Mononuclear cell (primary cell): ENCODE measurements around the gene SH3BGR. TPM values are rescaled to one million over a fixed set of nuclear protein-coding genes. Genes with fewer than 3 reads are reported as not detected.
"Not testable (repeated sequence)": the region's sequence is repeated elsewhere in the genome, so short reads cannot be mapped to it uniquely, and the experiment has no call there.

ENCODE experiments used
- H3K27me3 ChIP-seq: 2 replicates; pipeline ENCODE4 v1.6.0; 2011; ENCODE audit warnings: low read length, control low read depth; ENCODE audit not compliant: insufficient read depth
- H3K4me1 ChIP-seq: 2 replicates; pipeline ENCODE4 v1.5.1; 2011; ENCODE audit warnings: mild to moderate bottlenecking, low read length, control low read depth; ENCODE audit not compliant: insufficient read depth
- H3K4me3 ChIP-seq: 2 replicates; pipeline ENCODE4 v1.5.1; 2011; ENCODE audit warnings: mild to moderate bottlenecking, low read length, moderate library complexity
- H3K9me3 ChIP-seq: 2 replicates; pipeline ENCODE4 v1.5.1; 2011; ENCODE audit warnings: low read depth, mild to moderate bottlenecking, control low read depth, low read length
- total RNA-seq: library from RNA; depleted of rRNA; stranded (reverse); fragments of >200 nt; gene quantifications from one replicate; pipeline ENCODE4 v1.2.3, GENCODE V29; 2012

Gene SH3BGR
- total RNA-seq, 1 donor: not detected

DNA sequence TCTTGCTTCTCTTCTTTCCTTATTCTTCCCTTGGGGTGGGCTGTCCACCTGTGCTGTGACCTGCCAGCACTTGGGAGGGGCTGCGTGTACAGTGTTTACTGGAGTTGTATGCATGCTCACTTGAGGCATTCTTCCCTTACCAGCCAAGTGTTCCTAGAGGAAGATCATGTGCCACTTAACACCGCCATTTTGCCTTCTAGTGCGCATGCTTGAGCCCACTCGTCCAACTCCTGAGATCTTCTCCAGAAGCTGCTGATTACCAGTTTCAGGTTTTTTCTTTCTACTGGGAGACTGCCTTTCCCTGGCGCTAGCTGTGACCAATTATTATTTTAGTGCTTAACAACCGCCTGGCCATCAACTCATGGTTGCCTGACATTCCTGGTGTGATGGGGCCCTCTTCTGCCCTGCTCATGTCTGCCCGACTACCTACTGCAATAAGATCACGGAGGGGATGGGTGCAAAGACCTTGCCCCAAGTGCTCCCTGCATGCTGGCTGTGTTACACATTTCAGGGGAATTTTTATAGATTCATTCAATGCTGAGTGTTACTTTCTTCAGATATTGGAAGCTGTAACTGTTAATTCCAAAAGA lies 86.8 kb downstream of the SH3BGR start:
- H3K9me3 ChIP-seq: no peaks in the 10 kb centered on the region

DNA sequence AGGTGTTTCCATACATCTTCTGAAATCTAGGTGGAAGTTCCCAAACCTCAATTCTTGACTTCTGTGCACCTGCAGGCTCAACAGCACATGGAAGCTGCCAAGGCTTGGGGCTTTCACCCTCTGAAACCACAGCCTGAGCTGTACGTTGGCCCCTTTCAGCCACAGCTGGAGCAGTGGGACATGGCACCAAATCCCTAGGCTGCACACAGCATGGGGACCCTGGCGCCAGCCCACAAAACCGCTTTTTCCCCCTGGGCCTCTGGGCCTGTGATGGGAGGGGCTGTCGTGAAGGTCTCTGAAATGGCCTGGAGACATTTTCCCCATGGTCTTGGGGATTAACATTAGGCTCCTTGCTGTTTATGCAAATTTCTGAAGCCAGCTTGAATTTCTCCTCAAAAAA lies 88.6 kb downstream of the SH3BGR start:
- not testable (repeated sequence) for H3K9me3 ChIP-seq, H3K4me3 ChIP-seq, H3K4me1 ChIP-seq

More for the DNA sequence above, 86.8 kb downstream of the SH3BGR start:
- Histone ChIP-seq H3K27me3 (no peaks in the 10 kb centered on the region), H3K4me3 (no peak overlapping the region), H3K4me1 (no peaks in the 10 kb centered on the region)

DNA sequence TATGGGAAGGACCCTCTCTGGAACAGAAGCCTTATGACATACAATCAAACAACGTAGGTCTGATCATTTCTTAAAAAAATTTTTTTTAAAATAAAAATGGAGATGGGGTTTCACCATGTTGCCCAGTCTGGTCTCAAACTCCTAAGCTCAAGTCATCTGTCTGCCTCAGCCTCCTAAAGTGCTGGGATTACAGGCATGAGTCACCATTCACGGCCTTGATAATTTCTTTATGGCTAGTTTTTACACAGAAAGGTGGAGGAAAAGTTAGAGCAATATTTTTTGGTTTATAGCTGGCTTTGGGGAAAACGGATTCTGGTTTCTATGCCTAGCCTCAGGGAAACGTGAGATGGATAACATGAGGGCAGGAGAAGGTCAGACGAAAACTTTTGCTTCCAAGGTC lies 91.0 kb downstream of the SH3BGR start:
- Histone ChIP-seq H3K27me3 (no peaks in the 10 kb centered on the region), H3K9me3 (no peaks in the 10 kb centered on the region), H3K4me1 (no peaks in the 10 kb centered on the region), H3K4me3 (no peak overlapping the region)

More for the DNA sequence above, 88.6 kb downstream of the SH3BGR start:
- H3K27me3 ChIP-seq: not testable (repeated sequence)

DNA sequence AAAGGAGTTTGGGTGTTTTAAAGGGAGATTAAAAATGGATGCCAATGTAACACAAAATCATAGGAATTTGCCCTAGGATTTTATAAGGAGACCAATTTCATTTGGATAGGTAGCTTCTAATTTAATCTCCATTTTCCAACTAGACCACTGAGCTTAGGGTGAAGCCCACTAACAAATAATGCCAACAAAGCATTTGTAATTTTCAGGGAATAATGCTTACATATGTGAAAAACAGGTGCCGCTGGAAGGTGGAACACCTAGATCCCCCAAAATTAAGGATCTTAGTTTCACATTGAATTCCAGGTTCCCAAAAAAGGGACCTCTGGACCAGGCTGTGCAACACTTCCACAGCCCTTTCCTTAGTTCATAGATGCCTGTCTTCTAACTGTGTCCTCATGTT lies 94.8 kb downstream of the SH3BGR start:
- Histone ChIP-seq H3K27me3 (no peaks in the 10 kb centered on the region), H3K4me1 (no peaks in the 10 kb centered on the region), H3K9me3 (no peaks in the 10 kb centered on the region), H3K4me3 (no peak overlapping the region)

DNA sequence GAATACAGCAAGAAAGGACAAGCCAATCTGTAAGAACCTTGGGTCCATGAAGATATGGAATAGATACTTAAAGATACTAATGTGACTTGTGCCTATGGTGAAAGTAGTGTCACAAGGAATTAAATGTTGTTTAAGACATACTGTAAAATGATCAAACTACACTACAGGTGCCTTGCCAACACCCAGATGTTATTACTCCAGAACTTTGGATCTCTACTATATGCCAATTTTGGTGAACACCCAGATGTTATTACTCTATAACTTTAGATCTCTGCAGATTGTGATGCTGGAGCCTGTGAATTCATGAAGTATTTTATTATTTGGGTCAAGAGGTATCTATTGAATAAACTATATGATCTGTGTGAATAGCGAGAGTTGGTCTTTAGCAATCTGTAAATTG lies 101.1 kb downstream of the SH3BGR start:
- H3K4me1 ChIP-seq: no peaks in the 10 kb centered on the region
- no peaks in the 10 kb centered on the region for H3K27me3 ChIP-seq
- no peak overlapping the region for H3K4me3 ChIP-seq
- H3K9me3 ChIP-seq: no peaks in the 10 kb centered on the region

DNA sequence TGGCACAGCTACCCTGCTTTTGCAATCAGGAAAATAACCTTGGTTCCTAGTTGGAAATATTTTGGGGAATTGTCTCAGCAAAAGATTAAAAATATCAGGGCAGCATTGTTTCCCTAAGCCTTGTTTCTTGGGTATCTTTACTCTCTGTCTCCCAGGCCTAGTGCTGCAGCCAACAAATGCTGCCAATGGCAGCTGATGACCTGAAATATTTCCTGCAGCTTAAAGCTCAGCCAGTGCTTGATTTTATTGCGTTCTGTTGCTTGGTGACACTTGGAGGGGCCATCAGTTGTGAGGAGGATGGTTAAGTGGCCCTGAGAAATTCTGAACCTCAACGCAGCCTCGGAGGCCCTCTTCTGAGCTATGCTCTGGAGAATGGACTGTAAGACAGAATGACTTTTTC lies 101.6 kb downstream of the SH3BGR start:
- Histone ChIP-seq H3K4me1 (no peaks in the 10 kb centered on the region), H3K27me3 (no peaks in the 10 kb centered on the region), H3K4me3 (no peak overlapping the region), H3K9me3 (no peaks in the 10 kb centered on the region)

DNA sequence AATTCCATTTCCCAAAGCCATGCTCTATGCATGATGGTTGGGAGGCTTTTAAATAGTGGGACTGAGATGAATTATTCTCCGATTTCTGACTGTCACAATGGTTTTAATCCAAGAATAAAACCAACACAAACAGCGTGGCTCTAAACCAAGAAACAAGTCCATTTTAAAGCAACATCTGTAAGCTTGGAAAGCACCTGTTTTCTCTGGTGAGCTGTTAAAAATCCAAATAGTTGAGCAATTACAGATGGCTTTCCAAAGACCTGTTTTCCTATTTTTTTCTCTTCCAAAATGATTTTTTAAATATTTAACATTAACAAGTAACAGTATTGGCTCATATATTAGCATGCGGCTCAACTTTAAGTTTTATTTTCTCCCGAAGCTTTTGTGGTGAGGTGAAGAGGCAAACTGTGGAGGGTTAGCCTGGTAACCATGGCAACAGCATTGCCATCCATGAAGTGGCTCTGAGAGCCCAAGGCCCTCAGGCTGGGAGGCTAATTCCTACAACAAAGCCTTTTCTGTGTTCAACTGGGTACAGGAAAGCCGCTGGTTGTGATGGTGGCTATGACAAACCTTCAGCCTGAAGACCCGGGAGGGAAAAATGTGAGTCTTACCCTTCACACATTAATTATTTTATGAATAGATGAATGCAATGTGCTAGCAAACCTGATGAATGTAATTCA lies 104.3 kb downstream of the SH3BGR start:
- Histone ChIP-seq H3K4me1 (no peaks in the 10 kb centered on the region), H3K27me3 (no peaks in the 10 kb centered on the region), H3K9me3 (no peaks in the 10 kb centered on the region), H3K4me3 (no peak overlapping the region)

DNA sequence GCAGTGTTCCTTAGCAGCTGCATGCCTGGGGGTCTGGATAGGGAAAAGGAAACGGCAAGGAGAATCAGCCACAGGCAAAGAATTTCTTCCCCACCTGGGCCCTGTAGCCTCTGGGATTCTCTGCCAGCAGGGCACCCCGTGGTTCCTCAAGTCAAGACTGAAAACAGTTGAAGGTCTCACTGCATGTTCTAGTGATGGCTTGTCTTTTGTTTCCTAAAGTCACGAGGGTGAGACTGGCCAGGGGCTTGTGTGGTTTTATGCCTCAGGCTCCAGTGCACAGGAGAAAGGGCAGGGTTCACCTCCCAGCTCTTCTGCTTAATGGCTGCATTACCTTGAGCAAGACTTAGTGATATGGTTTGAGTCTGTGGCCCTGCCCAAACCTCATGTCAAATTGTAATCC lies 107.7 kb downstream of the SH3BGR start:
- H3K4me3 ChIP-seq: no peak overlapping the region
- H3K9me3 ChIP-seq: no peaks in the 10 kb centered on the region
- H3K27me3 ChIP-seq: no peaks in the 10 kb centered on the region
- no peaks in the 10 kb centered on the region for H3K4me1 ChIP-seq

DNA sequence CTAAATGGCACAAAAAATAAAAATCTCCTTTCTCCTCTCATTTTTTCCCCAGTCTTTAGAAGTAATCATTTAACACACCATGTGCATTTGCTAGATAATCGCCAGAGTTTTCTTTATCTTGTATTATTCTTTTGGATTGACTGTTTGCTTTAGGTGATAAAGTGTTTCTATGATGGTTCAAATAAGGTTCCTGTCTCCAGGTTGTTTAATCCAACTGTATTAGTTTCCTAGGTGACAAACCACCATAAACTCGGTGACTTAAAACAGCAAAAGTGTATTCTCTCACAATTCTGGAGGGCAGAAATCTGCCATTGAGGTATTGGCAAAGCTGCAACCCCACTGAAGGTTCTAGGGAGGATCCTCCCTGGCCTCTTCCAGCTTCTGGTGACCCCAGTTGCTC lies 109.4 kb downstream of the SH3BGR start:
- H3K4me3 ChIP-seq: no peak overlapping the region
- H3K27me3 ChIP-seq: no peaks in the 10 kb centered on the region
- H3K4me1 ChIP-seq: no peaks in the 10 kb centered on the region
- H3K9me3 ChIP-seq: no peaks in the 10 kb centered on the region

DNA sequence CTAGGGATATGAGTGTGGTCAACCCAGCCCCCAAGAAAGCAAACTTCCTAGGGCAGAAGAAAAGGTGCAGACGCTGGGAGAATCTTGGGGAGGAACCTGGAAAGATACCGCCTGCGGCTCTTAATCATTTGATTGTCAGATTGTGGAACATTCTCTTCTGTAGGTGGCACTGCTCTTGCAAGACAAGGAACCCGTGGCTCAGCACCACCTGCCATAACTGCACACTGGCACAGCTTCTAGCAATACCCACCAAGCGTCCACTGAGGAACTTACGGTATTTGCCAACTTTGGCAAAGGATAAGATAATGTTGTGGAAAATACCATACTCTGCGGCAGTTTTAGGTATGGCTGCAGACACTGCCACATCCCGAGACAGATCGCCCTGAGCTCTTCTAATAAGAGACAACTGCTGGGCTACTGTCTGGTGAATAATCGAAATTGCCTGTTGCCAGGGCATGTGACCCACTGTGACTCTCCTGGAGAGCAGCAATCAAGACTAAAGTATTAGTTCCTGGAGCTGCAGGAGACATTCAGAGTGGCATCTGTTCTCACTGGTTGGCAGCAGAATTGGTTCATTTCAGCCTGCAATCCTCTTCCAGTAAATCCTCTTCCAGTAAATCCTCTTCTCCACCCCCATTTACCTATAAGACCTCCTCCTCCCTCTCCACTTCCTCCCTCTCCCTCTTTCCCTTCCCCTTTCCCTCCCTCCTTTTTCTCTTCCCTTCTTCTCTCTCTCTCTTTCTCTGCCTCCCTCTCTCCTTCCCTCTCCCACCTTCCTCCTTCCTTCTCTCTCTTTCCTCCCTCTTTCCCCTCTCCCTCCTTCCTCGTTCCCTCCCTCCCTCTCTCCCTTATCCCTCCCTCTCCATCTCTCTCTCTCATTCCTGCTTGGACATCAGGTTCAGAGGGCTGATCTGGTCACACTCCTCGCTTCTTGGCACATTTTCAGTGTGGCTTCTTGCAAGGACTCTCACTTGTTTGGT lies 111.3 kb downstream of the SH3BGR start:
- Histone ChIP-seq H3K4me1 (no peaks in the 10 kb centered on the region), H3K27me3 (no peaks in the 10 kb centered on the region), H3K4me3 (no peak overlapping the region), H3K9me3 (no peaks in the 10 kb centered on the region)

DNA sequence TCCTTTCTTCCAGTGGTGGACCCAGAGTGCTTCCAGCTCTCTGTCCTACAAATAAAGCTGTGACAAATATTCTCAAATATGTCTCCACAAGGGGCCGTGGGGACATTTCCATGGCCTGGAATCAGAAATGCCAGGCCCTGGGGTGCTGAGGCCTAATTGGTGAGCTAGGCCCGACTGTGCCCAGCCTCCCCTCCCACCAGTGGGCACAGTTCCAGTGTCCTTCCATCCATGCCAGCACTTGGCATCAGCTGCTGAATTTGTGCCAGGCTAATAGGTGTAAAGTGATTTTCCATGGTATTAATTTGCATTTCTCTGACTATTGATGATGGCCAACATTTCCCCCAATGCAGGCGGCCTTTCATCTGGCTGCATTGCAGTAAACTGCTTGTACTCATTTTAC lies 112.4 kb downstream of the SH3BGR start:
- Histone ChIP-seq H3K4me3 (no peak overlapping the region), H3K4me1 (no peaks in the 10 kb centered on the region), H3K9me3 (no peaks in the 10 kb centered on the region)

More for the DNA sequence above, 112.4 kb downstream of the SH3BGR start:
- no peaks in the 10 kb centered on the region for H3K27me3 ChIP-seq

Other genes starting within 250 kb of the SH3BGR start
- gene BRWD1, start 138.3 kb upstream of the SH3BGR start, total RNA-seq: 188 TPM
- 162 TPM for gene HMGN1, start 102.9 kb upstream of the SH3BGR start, total RNA-seq
- not detected for gene LCA5L, start 6.2 kb upstream of the SH3BGR start, total RNA-seq
- gene B3GALT5, start 161.0 kb downstream of the SH3BGR start, total RNA-seq: not detected